GM12874 (cell line): ENCODE results near the gene PLCG2.

Source experiments
- TF ChIP-seq, protein P1 (sequence below): IDR thresholded peaks from 2 replicates; pipeline ENCODE4 v1.5.1; 2011; ENCODE audit warnings: low read depth, mild to moderate bottlenecking, control low read depth, low read length, moderate library complexity; ENCODE audit not compliant: insufficient read depth

The PLCG2 gene

DNA sequence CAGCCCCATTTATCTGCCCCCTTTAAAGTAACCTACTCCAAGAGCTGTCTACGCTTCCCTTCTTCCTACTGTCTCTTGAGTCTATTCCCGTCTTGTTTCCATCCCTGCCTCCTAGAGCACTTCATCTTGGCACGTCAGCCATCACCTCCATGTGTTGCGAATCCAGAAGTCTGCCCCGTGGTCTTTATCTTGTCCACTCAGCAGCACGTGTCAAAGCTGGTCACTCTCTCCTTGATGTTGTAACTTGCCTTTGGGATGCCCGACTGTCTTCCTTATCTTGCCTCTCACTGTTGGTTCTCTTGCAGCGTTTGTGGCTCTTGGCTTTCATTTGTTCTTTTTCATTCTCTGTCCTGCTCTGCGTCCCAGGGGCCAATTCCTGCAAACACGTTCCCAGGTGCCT lies 99.4 kb downstream of the PLCG2 start:
- TF ChIP-seq, protein P1, sequence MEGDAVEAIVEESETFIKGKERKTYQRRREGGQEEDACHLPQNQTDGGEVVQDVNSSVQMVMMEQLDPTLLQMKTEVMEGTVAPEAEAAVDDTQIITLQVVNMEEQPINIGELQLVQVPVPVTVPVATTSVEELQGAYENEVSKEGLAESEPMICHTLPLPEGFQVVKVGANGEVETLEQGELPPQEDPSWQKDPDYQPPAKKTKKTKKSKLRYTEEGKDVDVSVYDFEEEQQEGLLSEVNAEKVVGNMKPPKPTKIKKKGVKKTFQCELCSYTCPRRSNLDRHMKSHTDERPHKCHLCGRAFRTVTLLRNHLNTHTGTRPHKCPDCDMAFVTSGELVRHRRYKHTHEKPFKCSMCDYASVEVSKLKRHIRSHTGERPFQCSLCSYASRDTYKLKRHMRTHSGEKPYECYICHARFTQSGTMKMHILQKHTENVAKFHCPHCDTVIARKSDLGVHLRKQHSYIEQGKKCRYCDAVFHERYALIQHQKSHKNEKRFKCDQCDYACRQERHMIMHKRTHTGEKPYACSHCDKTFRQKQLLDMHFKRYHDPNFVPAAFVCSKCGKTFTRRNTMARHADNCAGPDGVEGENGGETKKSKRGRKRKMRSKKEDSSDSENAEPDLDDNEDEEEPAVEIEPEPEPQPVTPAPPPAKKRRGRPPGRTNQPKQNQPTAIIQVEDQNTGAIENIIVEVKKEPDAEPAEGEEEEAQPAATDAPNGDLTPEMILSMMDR: no peak

DNA sequence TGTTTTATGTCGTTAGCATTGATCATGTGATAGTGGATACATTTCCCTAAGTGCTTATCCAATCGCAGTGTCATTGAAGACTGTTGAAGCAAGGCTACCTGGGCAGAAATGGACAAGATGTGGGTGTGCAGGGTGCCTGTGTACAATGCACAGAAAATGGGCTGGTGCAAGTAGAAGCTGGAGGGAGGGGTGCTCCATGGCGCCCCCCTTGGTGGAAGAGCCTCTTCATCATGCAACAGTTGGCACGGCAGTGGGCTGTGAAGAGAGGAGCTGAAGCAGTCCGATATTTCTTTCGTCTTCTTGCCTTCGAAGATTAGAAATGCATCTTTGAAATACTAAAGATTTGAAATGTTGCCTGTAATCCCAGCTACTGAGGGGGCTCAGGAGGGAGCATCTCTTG lies 100.5 kb downstream of the PLCG2 start:
- TF ChIP-seq, protein P1: peak; percentile 63; the same call in 1 of the 2 replicates

DNA sequence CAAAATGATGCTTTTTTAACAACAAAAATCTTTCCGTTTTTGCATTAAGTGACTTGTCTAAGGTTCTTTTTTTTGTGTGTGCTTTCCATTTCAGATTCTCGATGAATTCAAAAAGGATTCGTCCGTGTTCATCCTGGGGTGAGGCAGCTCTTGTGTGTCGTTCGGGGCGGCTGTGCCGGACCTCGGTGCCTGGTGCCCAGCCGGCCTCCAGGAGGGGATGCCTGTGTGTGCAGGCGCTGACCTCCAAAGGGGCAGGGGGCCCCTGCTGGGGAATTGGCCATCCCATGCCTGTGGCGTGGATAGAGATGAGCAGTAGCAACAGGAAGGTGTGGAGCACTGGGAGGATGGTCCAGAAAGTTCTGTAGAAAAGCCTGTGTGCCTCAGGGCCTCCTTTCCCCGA lies 101.7 kb downstream of the PLCG2 start:
- TF ChIP-seq, protein P1: no peak

DNA sequence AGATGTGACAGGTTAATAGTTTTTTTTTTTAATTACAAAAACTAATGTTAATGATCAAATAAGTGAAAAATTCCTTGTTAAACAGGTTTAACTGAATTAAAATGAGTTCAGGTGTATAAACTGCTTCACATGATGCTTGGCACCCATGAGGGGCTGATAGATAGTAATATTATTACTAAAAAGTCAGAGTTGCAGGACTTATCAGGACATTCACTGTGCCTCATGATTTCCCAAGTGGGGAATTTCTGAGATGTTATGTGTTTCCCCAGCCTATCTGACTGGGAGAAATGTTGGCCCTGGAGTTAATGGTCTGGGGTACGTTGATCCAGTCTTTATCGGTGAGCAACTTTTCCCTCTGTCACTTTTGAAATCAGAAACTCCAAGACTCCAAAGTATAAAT lies 102.1 kb downstream of the PLCG2 start:
- TF ChIP-seq, protein P1: no peak

DNA sequence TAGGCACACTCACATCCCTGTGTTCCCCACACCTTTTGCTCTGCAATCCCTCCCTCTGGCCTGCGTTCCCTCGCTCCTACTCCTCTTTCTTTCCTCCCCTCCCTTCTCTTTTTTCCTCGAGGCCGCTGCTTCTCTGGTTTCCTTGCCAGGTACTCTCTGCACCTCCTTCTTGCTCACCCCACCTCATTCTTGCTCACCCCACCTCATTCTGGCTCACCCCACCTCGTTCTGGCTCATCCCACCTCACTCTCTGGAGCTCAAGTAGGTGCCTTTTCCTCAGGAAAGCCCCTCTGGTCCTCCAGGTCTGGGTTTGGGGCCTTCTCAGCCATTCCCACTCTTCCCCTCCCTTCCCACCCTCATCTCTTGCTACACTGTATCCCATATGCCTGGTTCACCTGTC lies 103.5 kb downstream of the PLCG2 start:
- TF ChIP-seq, protein P1: no peak

DNA sequence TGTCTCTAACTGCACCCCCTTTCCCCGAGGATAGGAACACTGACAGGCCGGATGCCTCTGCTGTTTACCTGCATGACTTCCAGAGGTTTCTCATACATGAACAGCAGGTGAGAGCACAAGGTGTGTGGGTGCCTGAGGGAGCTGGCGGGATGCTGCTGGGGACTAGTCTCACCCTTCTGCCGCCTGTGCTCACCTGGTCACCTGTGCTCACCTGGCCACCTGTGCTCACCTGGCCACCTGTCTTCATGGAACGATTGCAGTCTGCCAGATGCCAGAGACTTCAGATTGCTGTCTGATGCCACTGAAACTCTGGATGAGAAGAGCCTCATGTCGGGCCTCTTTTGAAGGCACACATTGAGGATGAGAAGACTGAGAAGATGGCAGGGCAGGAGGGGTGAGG lies 104.1 kb downstream of the PLCG2 start:
- TF ChIP-seq, protein P1: no peak

DNA sequence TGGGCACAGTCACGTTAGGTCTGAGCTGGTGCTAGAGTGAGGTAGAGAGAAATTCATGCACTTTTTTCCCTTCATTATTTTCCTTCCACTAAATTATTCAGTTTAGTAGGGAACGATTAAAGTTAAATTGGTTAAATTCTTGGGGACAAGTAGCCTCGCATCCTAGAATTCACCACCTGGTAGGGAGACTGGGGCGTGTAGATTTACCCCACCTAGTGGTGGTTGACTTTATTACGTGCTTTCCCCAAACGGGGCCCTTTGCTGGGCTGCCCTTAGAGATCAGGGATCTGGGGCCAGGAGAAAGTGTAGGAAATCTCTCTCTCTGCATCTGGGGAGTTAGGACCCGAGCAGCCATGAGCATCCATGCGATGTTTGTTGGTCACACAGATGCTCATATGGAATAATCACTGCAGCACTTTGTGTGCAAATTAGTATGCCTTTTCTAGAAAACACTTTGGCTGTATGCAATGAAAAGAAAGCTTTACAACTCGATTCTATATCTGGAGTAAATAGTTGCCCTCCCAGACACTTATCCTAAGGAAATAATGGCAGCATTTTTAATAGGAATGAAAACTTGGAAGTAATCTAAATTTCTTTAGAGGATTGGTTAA lies 107.0 kb downstream of the PLCG2 start:
- TF ChIP-seq, protein P1: peak; percentile 67
